ENCODE measurements around the gene MOB3B.

The MOB3B gene

GRCh38 chr9:27524236-27524635 lies 5.4 kb downstream of the MOB3B start, which contains the start of gene IFNK:
IFNK (plus strand) TSS chr9:27524290; CDS start chr9:27524337, 47 bp downstream.
- Histone ChIP-seq H3K36me3 (no peaks in the 10 kb centered on the region), H3K4me3 (no peak within 1 kb of the TSS), H3K4me1 (peaks cover 0 to 24% (median 11%) of the 10 kb centered on the region in 4 donors), H3K27ac (no peak within 1 kb of the TSS), H3K9me3 (no peaks in the 10 kb centered on the region), H3K27me3 (no peaks in the 10 kb centered on the region)
- intact Hi-C loops (cut with DNase I; ENCODE audit: low total_unique reads) = no loop called here
- no peak for DNase-seq
- no peak for TF ChIP-seq CTCF (IDR thresholded peaks at IDR 0.05)

GRCh38 chr9:27523141-27523540 lies 6.5 kb downstream of the MOB3B start:
- no peaks in the 10 kb centered on the region for H3K36me3 ChIP-seq
- no peak for DNase-seq
- no peak overlapping the region for H3K4me3 ChIP-seq
- H3K4me1 ChIP-seq = peaks cover 0 to 24% (median 11%) of the 10 kb centered on the region in 4 donors
- no peaks in the 10 kb centered on the region for H3K27me3 ChIP-seq
- no peak for TF ChIP-seq CTCF (IDR thresholded peaks at IDR 0.05)
- no peaks in the 10 kb centered on the region for H3K9me3 ChIP-seq
- intact Hi-C loops (cut with DNase I; ENCODE audit: low total_unique reads) = no loop called here
- H3K27ac ChIP-seq = no peak overlapping the region

GRCh38 chr9:27520986-27521385 lies 8.6 kb downstream of the MOB3B start:
- Histone ChIP-seq H3K27ac (no peak overlapping the region), H3K36me3 (no peaks in the 10 kb centered on the region), H3K4me3 (no peak overlapping the region), H3K27me3 (no peaks in the 10 kb centered on the region), H3K9me3 (no peaks in the 10 kb centered on the region), H3K4me1 (peaks cover 0 to 12% (median 4%) of the 10 kb centered on the region in 4 donors)
- no peak for TF ChIP-seq CTCF (IDR thresholded peaks at IDR 0.05)
- intact Hi-C loops (cut with DNase I; ENCODE audit: low total_unique reads) = no loop called here
- DNase-seq = no peak

- intact Hi-C loops (cut with DNase I; ENCODE audit: low total_unique reads) = no loop called here
- no peak for DNase-seq
- Histone ChIP-seq H3K36me3 (no peaks in the 10 kb centered on the region), H3K27ac (no peak overlapping the region), H3K9me3 (no peaks in the 10 kb centered on the region), H3K4me1 (peaks cover 0 to 10% (median 3%) of the 10 kb centered on the region in 4 donors), H3K4me3 (no peak overlapping the region), H3K27me3 (no peaks in the 10 kb centered on the region)
- no peak for TF ChIP-seq CTCF (IDR thresholded peaks at IDR 0.05)
Measured at GRCh38 chr9:27519466-27520465, 9.8 kb downstream of the MOB3B start.

GRCh38 chr9:27518809-27519208 lies 10.8 kb downstream of the MOB3B start:
- TF ChIP-seq CTCF (IDR thresholded peaks at IDR 0.05) = no peak
- Histone ChIP-seq H3K27me3 (no peaks in the 10 kb centered on the region), H3K4me1 (peaks cover 0 to 19% (median 5%) of the 10 kb centered on the region in 4 donors), H3K4me3 (no peak overlapping the region), H3K27ac (no peak overlapping the region), H3K9me3 (no peaks in the 10 kb centered on the region), H3K36me3 (no peaks in the 10 kb centered on the region)
- intact Hi-C loops (cut with DNase I; ENCODE audit: low total_unique reads) = no loop called here
- DNase-seq = no peak
